Neural crest cell (in vitro differentiated cells): ENCODE measurements around the gene MYNN. TPM values are rescaled to one million over a fixed set of nuclear protein-coding genes. Genes with fewer than 3 reads are reported as not detected.
"Not testable (repeated sequence)": the region's sequence is repeated elsewhere in the genome, so short reads cannot be mapped to it uniquely, and the experiment has no call there.

ENCODE experiments used
- DNase-seq: peaks from one replicate; pipeline ENCODE4 v3.0.0; 2021; ENCODE audit warnings: low read depth, mixed read lengths, low spot score
- H3K27ac Mint-ChIP-seq: one replicate; pipeline ENCODE4 v1.8.0; 2021; ENCODE audit warnings: mild to moderate bottlenecking, mixed read lengths; ENCODE audit not compliant: unreplicated experiment
- H3K27me3 Mint-ChIP-seq: 2 replicates; pipeline ENCODE4 v1.8.0; 2021; ENCODE audit warnings: low read depth, mild to moderate bottlenecking, mixed read lengths
- H3K36me3 Mint-ChIP-seq: 2 replicates; pipeline ENCODE4 v1.8.0; 2021; ENCODE audit warnings: low read depth, mild to moderate bottlenecking, mixed read lengths
- H3K4me1 Mint-ChIP-seq: 2 replicates; pipeline ENCODE4 v1.8.0; 2021; ENCODE audit warnings: mixed read lengths
- H3K4me3 Mint-ChIP-seq: one replicate; pipeline ENCODE4 v1.8.0; 2021; ENCODE audit warnings: mild to moderate bottlenecking, mixed read lengths
- H3K9me3 Mint-ChIP-seq: 2 replicates; pipeline ENCODE4 v1.8.0; 2021; ENCODE audit warnings: mixed read lengths
- CTCF ChIP-seq: fragments of 200-600 bp; sonication (generic); conservative IDR thresholded peaks from 2 replicates; pipeline ENCODE4 v1.5.0; 2021; ENCODE audit warnings: antibody characterized with exemption, mild to moderate bottlenecking
- long read RNA-seq: library from polyadenylated mRNA; unstranded; transcript quantifications from one replicate; pipeline ENCODE4 v2.0.0, GENCODE V29; 2020
- total RNA-seq: library from RNA; stranded (reverse); gene quantifications from 2 replicates; pipeline ENCODE4 v1.2.1, GENCODE V29; 2021

MYNN gene
- total RNA-seq = 15.0 and 15.7 TPM in 2 replicates
- long read RNA-seq, full-length matches to known transcripts = 17 of 47 reads
- long read RNA-seq, partial matches to known transcripts = 14 of 47 reads
- long read RNA-seq, other reads (novel, unspliced or antisense) = 16 of 47 reads

GRCh38 chr3:169772897-169773816 lies at the start of gene MYNN:
Gene MYNN, plus strand, starts transcription at chr3:169773396. Its CDS starts 900 bp downstream, at chr3:169774296.
- Mint-ChIP-seq H3K27ac (peak within 1 kb of the TSS; percentile 99), H3K36me3 (peaks cover 7% of the 10 kb centered on the region), H3K4me3 (peak within 1 kb of the TSS; percentile 100), H3K4me1 (peaks cover 46% of the 10 kb centered on the region), H3K9me3 (peaks cover 5% of the 10 kb centered on the region), H3K27me3 (peaks cover 21% of the 10 kb centered on the region)
- no peak for TF ChIP-seq CTCF
- DNase-seq = peak; percentile 79

DNA sequence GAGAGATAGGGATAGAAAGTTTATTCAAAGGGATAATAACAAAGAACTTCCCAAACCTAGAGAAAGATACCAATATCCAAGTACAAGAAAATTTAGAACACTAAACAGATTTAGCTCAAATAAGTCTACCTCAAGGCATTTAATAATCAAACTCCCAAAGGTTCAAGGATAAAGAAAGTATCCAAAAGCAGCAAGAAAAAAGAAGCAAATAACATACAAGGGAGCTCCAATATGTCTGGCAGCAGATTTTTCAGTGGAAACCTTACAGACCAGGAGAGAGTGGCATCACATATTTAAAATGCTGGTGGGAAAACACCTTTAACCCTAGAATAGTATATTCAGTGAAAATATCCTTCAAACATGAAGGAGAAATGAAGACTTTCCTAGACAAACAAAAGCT lies 41.3 kb upstream of the MYNN start:
- H3K9me3 Mint-ChIP-seq = peaks cover 15% of the 10 kb centered on the region
- H3K36me3 Mint-ChIP-seq, H3K27ac Mint-ChIP-seq, H3K4me3 Mint-ChIP-seq, DNase-seq, H3K4me1 Mint-ChIP-seq: not testable (repeated sequence)
- H3K27me3 Mint-ChIP-seq = peaks cover 13% of the 10 kb centered on the region

DNA sequence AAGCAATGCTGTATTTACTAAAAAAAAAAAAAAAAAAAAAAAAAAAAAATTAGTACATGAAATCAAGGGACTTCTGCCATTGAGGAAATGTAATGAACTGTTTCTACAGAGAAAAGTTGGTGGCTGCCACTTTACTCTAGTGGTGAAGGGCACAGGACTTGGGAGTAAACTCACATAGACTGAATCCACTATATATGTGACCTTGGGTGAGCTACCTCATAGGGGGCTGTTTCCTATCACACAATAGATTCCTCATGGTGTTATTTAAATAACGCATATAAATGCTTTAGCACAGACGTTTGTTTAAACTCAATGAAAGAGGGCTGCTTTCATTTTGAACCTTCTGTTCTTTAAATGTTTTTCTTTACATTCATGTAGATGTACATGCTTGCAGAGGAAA lies 34.1 kb upstream of the MYNN start:
- Mint-ChIP-seq H3K27ac (no peak overlapping the region), H3K9me3 (peaks cover 7% of the 10 kb centered on the region), H3K36me3 (no peaks in the 10 kb centered on the region), H3K4me1 (no peaks in the 10 kb centered on the region), H3K4me3 (no peak overlapping the region), H3K27me3 (no peaks in the 10 kb centered on the region)
- no peak for TF ChIP-seq CTCF
- no peak for DNase-seq

DNA sequence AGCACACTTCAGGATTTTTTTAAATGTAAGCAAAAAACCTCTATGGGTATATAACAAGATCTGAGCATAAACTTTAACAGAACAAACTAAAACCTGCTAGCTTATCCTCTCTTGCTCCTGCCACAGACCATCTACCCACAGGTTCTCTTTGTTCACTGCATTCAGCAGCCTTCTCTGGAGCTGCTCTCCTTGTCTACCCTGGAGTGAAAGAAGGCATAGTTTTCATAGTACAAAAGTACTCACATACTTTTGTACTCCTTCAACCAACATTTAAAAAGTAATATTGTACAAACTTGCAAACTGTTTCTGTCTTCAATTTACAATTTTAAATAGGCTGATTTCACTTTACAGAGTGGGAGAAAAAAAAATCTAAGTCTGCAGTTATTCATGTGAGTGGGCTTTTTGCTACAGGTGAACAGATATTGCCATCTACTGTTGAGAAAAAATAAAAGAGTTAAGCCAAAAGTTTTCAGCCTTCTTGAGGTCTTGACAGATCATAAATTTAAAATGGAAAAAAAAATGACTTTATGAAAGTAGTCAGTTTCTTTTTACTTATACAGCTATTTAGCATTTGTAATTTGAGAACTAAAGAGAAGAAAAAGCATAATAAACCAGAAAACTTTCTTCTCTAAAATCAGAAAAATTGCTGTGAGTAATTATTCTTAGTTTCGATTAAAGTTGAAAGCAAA lies 28.7 kb upstream of the MYNN start:
- H3K27me3 Mint-ChIP-seq = peaks cover 22% of the 10 kb centered on the region
- DNase-seq = no peak
- TF ChIP-seq CTCF = peak; percentile 64
- H3K4me3 Mint-ChIP-seq = no peak overlapping the region
- peaks cover 5% of the 10 kb centered on the region for H3K4me1 Mint-ChIP-seq
- H3K9me3 Mint-ChIP-seq = no peaks in the 10 kb centered on the region
- no peaks in the 10 kb centered on the region for H3K36me3 Mint-ChIP-seq
- H3K27ac Mint-ChIP-seq = no peak overlapping the region

DNA sequence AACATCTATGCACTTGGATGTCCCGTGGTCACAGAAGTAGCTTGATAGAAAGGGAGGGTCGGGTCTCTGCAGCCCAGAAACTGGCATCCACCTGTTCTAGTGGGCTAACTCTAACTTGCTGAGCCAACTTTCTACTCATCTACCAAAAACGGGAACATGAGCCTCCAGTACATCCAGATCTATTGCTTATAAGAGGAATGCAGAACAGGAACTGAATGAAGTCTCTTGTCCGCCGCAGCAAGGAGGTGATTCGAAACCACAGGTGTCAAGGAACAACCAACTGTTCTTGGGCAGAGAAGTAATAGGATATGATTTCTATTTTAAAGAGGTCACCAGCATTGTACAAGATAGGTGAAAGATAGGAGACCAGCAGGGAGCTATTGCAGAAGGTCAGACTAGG lies 26.3 kb upstream of the MYNN start:
- Mint-ChIP-seq H3K4me3 (no peak overlapping the region), H3K27me3 (peaks cover 24% of the 10 kb centered on the region), H3K4me1 (peaks cover 5% of the 10 kb centered on the region), H3K36me3 (no peaks in the 10 kb centered on the region), H3K27ac (peak overlapping the region; percentile 14), H3K9me3 (no peaks in the 10 kb centered on the region)
- no peak for DNase-seq
- TF ChIP-seq CTCF = no peak
